Ishikawa (cell line): Measurements from ENCODE around the gene CARD16.

Experiments used
- CEBPB ChIP-seq: IDR thresholded peaks from 2 replicates; pipeline ENCODE4 v1.6.1; 2012
- CREB1 ChIP-seq: IDR thresholded peaks from 2 replicates; pipeline ENCODE4 v1.6.1; 2012; ENCODE audit warnings: low read depth
- EGR1 ChIP-seq: IDR thresholded peaks from 2 replicates; pipeline ENCODE4 v1.6.1; 2012
- EP300 ChIP-seq: IDR thresholded peaks from 2 replicates; pipeline ENCODE4 v1.6.1; 2012; ENCODE audit warnings: borderline replicate concordance
- FOXM1 ChIP-seq: IDR thresholded peaks from 2 replicates; pipeline ENCODE4 v1.6.1; 2012; ENCODE audit warnings: low read depth, borderline replicate concordance
- MAX ChIP-seq: IDR thresholded peaks from 2 replicates; pipeline ENCODE4 v1.6.1; 2012
- NFIC ChIP-seq: IDR thresholded peaks from 2 replicates; pipeline ENCODE4 v1.6.1; 2012
- RAD21 ChIP-seq: IDR thresholded peaks from 2 replicates; pipeline ENCODE4 v1.6.1; 2012; ENCODE audit warnings: low read depth
- REST ChIP-seq: IDR thresholded peaks from 2 replicates; pipeline ENCODE4 v1.6.1; 2012; ENCODE audit warnings: low read depth, mild to moderate bottlenecking
- TAF1 ChIP-seq: IDR thresholded peaks from 2 replicates; pipeline ENCODE4 v1.6.1; 2012; ENCODE audit warnings: low read depth, mild to moderate bottlenecking
- TCF12 ChIP-seq: IDR thresholded peaks from 2 replicates; pipeline ENCODE4 v1.6.1; 2012; ENCODE audit warnings: low read depth
- TEAD4 ChIP-seq: IDR thresholded peaks from 2 replicates; pipeline ENCODE4 v1.6.1; 2012
- USF1 ChIP-seq: IDR thresholded peaks from 2 replicates; pipeline ENCODE4 v1.6.1; 2012
- YY1 ChIP-seq: IDR thresholded peaks from 2 replicates; pipeline ENCODE4 v1.6.1; 2012; ENCODE audit warnings: low read depth
- ZBTB7A ChIP-seq: IDR thresholded peaks from 2 replicates; pipeline ENCODE4 v1.6.1; 2012; ENCODE audit warnings: low read depth

The CARD16 gene

GRCh38 chr11:105073456-105074165 is 28.5 kb upstream of the CARD16 start:
- TF ChIP-seq EGR1 (no peak), CEBPB (no peak), RAD21 (no peak), FOXM1 (no peak), NFIC (no peak), MAX (no peak), TEAD4 (no peak), TCF12 (no peak), ZBTB7A (no peak), USF1 (no peak)

- TF ChIP-seq FOXM1 = no peak
- no peak for TF ChIP-seq TAF1
These were observed 26.1 kb upstream of the CARD16 start for GRCh38 chr11:105071089-105071732.

GRCh38 chr11:105070306-105070705 is 25.2 kb upstream of the CARD16 start:
- TF ChIP-seq RAD21 (no peak), FOXM1 (no peak), TCF12 (no peak), CEBPB (no peak), NFIC (no peak), MAX (no peak), ZBTB7A (no peak), REST (no peak), CREB1 (no peak), EP300 (no peak), TEAD4 (no peak), YY1 (no peak), EGR1 (no peak), USF1 (no peak), TAF1 (no peak)

GRCh38 chr11:105057432-105057831 is 12.3 kb upstream of the CARD16 start:
- TF ChIP-seq EP300 = no peak
- TF ChIP-seq USF1 = no peak
- TF ChIP-seq TEAD4 = no peak

- no peak for TF ChIP-seq RAD21
- no peak for TF ChIP-seq YY1
- TF ChIP-seq TEAD4 = no peak
- TF ChIP-seq USF1 = no peak
- no peak for TF ChIP-seq ZBTB7A
- no peak for TF ChIP-seq CREB1
- TF ChIP-seq MAX = no peak
- TF ChIP-seq CEBPB = no peak
- no peak for TF ChIP-seq TAF1
- no peak for TF ChIP-seq EGR1
- no peak for TF ChIP-seq EP300
- no peak for TF ChIP-seq REST
- no peak for TF ChIP-seq TCF12
- no peak for TF ChIP-seq FOXM1
- TF ChIP-seq NFIC = no peak
These were observed 11.3 kb upstream of the CARD16 start for GRCh38 chr11:105056446-105056845.
